CD4-positive, alpha-beta T cell (primary cell): ENCODE measurements around the gene SLC44A1. TPM values are rescaled to one million over a fixed set of nuclear protein-coding genes. Genes with fewer than 3 reads are reported as not detected.

ENCODE experiments used
- ATAC-seq: fragments of 200-7000 bp; cut with Tn5 transposase; one replicate; pipeline ENCODE4 v1.10.0; 2022; ENCODE audit warnings: mild to moderate bottlenecking; ENCODE audit not compliant: poor library complexity
- CTCF ChIA-PET: fragments of 350-600 bp; sonication (Branson Sonifier 250); formaldehyde crosslinking; loops from one replicate; lab custom pipeline; 2021; ENCODE audit warnings: antibody characterized with exemption, inconsistent platforms; lab: Charles Lee
- POLR2A ChIA-PET: fragments of 350-600 bp; sonication (Branson Sonifier 250); formaldehyde crosslinking; loops from one replicate; lab custom pipeline; 2021; ENCODE audit warnings: antibody characterized with exemption, inconsistent platforms; lab: Charles Lee
- DNase-seq, 14 experiments: peaks; one replicate each; pipeline ENCODE4 v3.0.0-alpha.2; 2013 to 2020; ENCODE audit warnings: mixed read lengths in 2 of 14
- H3K27ac ChIP-seq, 2 donors: one replicate each; pipeline versions ENCODE4 v1.5.1 to v1.7.0; 2013; ENCODE audit warnings: low read length in 2 of 2, low read depth in 1 of 2, mild to moderate bottlenecking in 1 of 2
- H3K27me3 ChIP-seq, 2 experiments: 1 replicate in 1 of 2; 2 replicates in 1 of 2; pipeline versions ENCODE4 v1.6.1 to v1.7.0; 2013; ENCODE audit warnings: low read length in 2 of 2, control low read depth in 1 of 2, mild to moderate bottlenecking in 1 of 2, moderate library complexity in 1 of 2; ENCODE audit not compliant: insufficient read depth in 2 of 2, control insufficient read depth in 1 of 2
- H3K36me3 ChIP-seq: one replicate; pipeline ENCODE4 v1.6.1; 2013; ENCODE audit warnings: low read length, control low read depth; ENCODE audit not compliant: insufficient read depth
- H3K4me1 ChIP-seq: one replicate; pipeline ENCODE4 v1.6.1; 2013; ENCODE audit warnings: low read length, control low read depth; ENCODE audit not compliant: insufficient read depth
- H3K4me3 ChIP-seq: one replicate; pipeline ENCODE4 v1.5.1; 2013; ENCODE audit warnings: mild to moderate bottlenecking, low read length, moderate library complexity
- H3K9me3 ChIP-seq, 2 experiments: 1 replicate in 1 of 2; 2 replicates in 1 of 2; pipeline versions ENCODE4 v1.6.1 to v1.7.0; 2013; ENCODE audit warnings: low read length in 2 of 2, mild to moderate bottlenecking in 2 of 2, control low read depth in 1 of 2, moderate library complexity in 1 of 2; ENCODE audit not compliant: control insufficient read depth in 1 of 2, insufficient read depth in 1 of 2
- H3K27ac Mint-ChIP-seq: one replicate; pipeline ENCODE4 v1.8.0; 2020; ENCODE audit warnings: mixed read lengths
- H3K27me3 Mint-ChIP-seq: one replicate; pipeline ENCODE4 v1.8.0; 2021; ENCODE audit warnings: mixed read lengths
- H3K36me3 Mint-ChIP-seq: one replicate; pipeline ENCODE4 v1.8.0; 2021; ENCODE audit warnings: low read depth, mixed read lengths
- H3K4me1 Mint-ChIP-seq: one replicate; pipeline ENCODE4 v1.8.0; 2021; ENCODE audit warnings: low read depth, mixed read lengths
- H3K4me3 Mint-ChIP-seq: one replicate; pipeline ENCODE4 v1.8.0; 2020; ENCODE audit warnings: mild to moderate bottlenecking, mixed read lengths
- H3K9me3 Mint-ChIP-seq: one replicate; pipeline ENCODE4 v1.8.0; 2020; ENCODE audit warnings: mixed read lengths
- intact Hi-C, 2 experiments: fragments of 100-400 bp; cut with DNase I in 1 of 2; cut with micrococcal nuclease in 1 of 2; formaldehyde crosslinking; loops; one replicate each; pipeline versions ENCODE4 v1.15.1 to v1.9.0; 2023 to 2025; cut with DNase I, micrococcal nuclease
- total RNA-seq, 174 experiments: library from RNA in 2 of 174; stranded (reverse) in 2 of 174; gene quantifications; one replicate each; pipeline ENCODE4 v1.2.3 and lab custom pipeline; 2021 to 2026
- TF ChIP-seq, protein P1 (sequence below): fragments of 200-600 bp; IDR thresholded peaks from one replicate; pipeline ENCODE4 v1.8.0; 2022; ENCODE audit warnings: antibody characterized with exemption, mild to moderate bottlenecking

SLC44A1 gene
- total RNA-seq, 2 experiments from 2014 or later = 5.1 to 5.9 TPM

DNA sequence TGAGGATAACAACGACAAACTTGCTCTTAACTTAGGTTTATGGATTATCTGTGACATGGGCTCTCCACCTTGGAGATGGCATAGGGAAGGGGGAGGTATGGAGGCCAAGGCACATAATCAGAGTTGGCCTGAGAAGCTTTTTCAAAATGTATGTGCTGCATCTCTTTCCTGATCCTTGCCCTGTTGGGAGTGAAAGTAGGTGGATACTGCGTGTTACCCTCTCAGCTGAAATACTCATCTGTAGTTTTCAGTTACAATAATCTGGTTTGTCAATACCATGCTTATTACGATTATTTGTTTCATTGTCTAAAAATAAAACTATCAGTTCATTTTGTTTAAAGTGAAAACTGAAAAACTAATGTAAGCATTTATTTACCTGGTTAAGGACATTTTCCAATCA lies 86.7 kb downstream of the SLC44A1 start:
- no peak overlapping the region for H3K4me3 Mint-ChIP-seq
- CTCF ChIA-PET = no interaction called here
- intact Hi-C loops = no loop called here

DNA sequence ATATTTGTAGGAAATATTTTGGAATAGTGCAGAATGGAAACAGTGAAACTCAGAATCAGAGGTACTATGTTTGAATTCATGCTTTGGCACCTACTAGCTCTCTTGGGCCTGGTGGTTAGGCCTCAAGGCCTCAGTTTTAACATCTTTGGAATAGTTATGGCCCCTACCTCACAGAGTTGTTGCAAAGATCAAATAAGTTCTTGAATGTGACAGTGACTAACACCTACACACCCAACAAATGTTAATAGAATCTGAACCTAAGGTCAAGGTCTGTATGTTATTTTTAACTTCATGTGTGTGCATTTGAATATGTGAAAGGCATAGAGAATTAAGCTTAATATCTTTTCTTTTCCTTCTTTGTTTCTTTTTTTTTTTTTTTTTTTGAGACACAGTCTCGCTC lies 87.3 kb downstream of the SLC44A1 start:
- ChIA-PET CTCF (interaction anchor here (0.7 kb wide), 1 partner anchor 1498 kb away, joined by 4 read pairs; no protein-coding TSS in a partner anchor), POLR2A (no interaction called here)
- peaks cover 12% of the 10 kb centered on the region for H3K36me3 Mint-ChIP-seq
- H3K36me3 ChIP-seq = peaks cover 5% of the 10 kb centered on the region
- intact Hi-C loops = no loop called here
- H3K27ac Mint-ChIP-seq = no peak overlapping the region
- TF ChIP-seq, protein P1, sequence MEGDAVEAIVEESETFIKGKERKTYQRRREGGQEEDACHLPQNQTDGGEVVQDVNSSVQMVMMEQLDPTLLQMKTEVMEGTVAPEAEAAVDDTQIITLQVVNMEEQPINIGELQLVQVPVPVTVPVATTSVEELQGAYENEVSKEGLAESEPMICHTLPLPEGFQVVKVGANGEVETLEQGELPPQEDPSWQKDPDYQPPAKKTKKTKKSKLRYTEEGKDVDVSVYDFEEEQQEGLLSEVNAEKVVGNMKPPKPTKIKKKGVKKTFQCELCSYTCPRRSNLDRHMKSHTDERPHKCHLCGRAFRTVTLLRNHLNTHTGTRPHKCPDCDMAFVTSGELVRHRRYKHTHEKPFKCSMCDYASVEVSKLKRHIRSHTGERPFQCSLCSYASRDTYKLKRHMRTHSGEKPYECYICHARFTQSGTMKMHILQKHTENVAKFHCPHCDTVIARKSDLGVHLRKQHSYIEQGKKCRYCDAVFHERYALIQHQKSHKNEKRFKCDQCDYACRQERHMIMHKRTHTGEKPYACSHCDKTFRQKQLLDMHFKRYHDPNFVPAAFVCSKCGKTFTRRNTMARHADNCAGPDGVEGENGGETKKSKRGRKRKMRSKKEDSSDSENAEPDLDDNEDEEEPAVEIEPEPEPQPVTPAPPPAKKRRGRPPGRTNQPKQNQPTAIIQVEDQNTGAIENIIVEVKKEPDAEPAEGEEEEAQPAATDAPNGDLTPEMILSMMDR = no peak
- H3K4me3 ChIP-seq = no peak overlapping the region
- no peaks in the 10 kb centered on the region for H3K9me3 ChIP-seq
- H3K27ac ChIP-seq = no peak overlapping the region
- H3K9me3 Mint-ChIP-seq = no peaks in the 10 kb centered on the region
- no peaks in the 10 kb centered on the region for H3K27me3 ChIP-seq
- DNase-seq (no peak), ATAC-seq (no peak)
- no peak overlapping the region for H3K4me3 Mint-ChIP-seq
- H3K27me3 Mint-ChIP-seq = no peaks in the 10 kb centered on the region
- peaks cover 6% of the 10 kb centered on the region for H3K4me1 Mint-ChIP-seq
- no peaks in the 10 kb centered on the region for H3K4me1 ChIP-seq

More for the DNA sequence above, 86.7 kb downstream of the SLC44A1 start:
- Mint-ChIP-seq H3K36me3 (peaks cover 6% of the 10 kb centered on the region), H3K9me3 (no peaks in the 10 kb centered on the region), H3K27me3 (no peaks in the 10 kb centered on the region), H3K27ac (no peak overlapping the region), H3K4me1 (peaks cover 6% of the 10 kb centered on the region)
- no peak overlapping the region for H3K4me3 ChIP-seq
- H3K27me3 ChIP-seq = no peaks in the 10 kb centered on the region
- H3K4me1 ChIP-seq = no peaks in the 10 kb centered on the region
- ATAC-seq (no peak), DNase-seq (no peak)
- no peak overlapping the region for H3K27ac ChIP-seq
- no peaks in the 10 kb centered on the region for H3K36me3 ChIP-seq
- POLR2A ChIA-PET = no interaction called here
- TF ChIP-seq, protein P1 = no peak
- H3K9me3 ChIP-seq = no peaks in the 10 kb centered on the region

DNA sequence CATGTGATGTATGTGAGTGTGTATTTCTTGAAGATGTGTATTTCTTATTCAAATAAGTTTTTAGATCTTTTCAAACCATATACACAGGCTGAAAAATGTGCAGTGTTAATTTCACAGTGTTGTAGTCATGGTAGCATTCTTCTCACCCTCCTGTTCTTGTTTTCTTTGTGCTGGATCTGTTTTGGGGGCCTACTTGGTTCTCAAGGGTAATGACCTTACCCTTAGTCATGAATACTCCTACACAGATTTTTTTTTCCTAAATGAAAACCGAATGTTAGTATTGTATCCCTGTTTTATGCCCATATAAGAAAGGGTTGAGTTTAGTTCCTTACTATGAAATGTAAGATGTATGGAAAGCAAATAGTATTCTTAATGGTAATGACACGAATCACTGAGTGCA lies 88.0 kb downstream of the SLC44A1 start:
- TF ChIP-seq, protein P1 = no peak
- Mint-ChIP-seq H3K36me3 (peaks cover 20% of the 10 kb centered on the region), H3K4me3 (no peak overlapping the region), H3K27me3 (no peaks in the 10 kb centered on the region), H3K4me1 (peaks cover 6% of the 10 kb centered on the region), H3K27ac (no peak overlapping the region), H3K9me3 (no peaks in the 10 kb centered on the region)
- Histone ChIP-seq H3K4me3 (no peak overlapping the region), H3K27me3 (no peaks in the 10 kb centered on the region), H3K9me3 (no peaks in the 10 kb centered on the region), H3K36me3 (peaks cover 5% of the 10 kb centered on the region), H3K4me1 (no peaks in the 10 kb centered on the region), H3K27ac (no peak overlapping the region)
- intact Hi-C loops = no loop called here
- ChIA-PET POLR2A (no interaction called here), CTCF (no interaction called here)
- DNase-seq = no peak
- no peak for ATAC-seq
